Dedifferentiated amniotic fluid mesenchymal stem cell (primary cell): ENCODE results near the gene LITAF.
"Not testable (repeated sequence)": the region's sequence is repeated elsewhere in the genome, so short reads cannot be mapped to it uniquely, and the experiment has no call there.

Experiments
- DNase-seq: peaks from one replicate; pipeline ENCODE4 v3.0.0-alpha.2; 2016; ENCODE audit errors: extremely low spot score

Gene LITAF

DNA sequence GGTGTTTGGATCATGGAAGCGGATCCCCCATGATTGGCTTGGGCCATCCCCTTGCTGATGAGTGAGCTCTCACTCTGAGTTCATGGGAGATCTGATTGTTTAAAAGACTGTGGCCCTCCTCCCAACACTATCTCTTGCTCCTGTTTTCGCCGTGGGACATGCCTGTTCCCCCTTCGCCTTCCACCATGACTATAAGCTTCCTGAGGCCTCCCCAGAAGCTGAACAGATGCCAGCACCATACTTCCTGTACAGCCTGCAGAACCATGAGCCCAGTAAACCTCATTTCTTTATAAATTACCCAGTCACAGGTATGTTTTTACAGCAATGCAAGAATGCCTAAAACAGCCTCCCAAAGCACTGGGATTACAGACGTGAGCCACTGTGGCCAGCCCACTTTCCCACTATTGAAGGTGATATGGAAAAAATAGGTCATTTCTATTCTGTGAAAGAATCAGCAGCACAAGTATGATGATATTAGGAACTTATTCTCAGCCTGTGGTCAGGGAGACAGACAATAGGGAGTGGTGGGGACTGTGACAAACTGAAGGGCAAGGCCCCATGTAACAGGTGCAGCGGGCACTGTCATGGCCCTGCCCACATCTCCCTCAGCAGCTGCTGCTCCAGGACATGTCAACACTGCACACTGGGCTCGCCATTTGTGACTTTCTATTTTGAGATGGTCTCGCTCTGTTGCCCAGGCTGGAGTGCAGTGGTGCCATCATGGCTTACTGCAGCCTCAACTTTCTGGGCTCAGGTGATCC, 33.7 kb upstream of the LITAF start:
- no peak for DNase-seq

DNA sequence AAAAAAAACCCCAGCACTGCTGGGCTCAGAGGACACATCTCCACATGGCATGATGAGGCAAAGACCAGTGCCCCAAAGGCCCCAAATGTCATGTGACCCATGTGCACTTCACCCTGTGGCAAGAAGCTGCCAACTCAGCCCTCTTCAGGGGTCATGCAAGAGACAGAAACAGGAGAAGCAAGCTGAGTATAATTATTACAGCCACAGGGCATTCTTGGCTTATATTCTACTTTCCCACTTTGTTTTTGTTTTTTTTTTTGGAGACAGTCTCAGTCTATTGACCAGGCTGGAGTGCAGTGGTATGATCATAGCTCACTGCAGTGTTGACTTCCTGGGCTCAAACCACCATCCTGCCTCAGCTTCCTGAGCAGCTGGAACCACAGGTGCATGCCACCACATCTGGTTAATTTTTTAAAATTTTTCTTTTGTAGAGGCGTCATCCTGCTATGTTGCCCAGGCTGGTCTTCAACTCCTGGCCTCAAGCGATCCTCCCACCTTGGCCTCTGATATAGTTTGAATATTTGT, 32.7 kb upstream of the LITAF start:
- DNase-seq, result no peak

DNA sequence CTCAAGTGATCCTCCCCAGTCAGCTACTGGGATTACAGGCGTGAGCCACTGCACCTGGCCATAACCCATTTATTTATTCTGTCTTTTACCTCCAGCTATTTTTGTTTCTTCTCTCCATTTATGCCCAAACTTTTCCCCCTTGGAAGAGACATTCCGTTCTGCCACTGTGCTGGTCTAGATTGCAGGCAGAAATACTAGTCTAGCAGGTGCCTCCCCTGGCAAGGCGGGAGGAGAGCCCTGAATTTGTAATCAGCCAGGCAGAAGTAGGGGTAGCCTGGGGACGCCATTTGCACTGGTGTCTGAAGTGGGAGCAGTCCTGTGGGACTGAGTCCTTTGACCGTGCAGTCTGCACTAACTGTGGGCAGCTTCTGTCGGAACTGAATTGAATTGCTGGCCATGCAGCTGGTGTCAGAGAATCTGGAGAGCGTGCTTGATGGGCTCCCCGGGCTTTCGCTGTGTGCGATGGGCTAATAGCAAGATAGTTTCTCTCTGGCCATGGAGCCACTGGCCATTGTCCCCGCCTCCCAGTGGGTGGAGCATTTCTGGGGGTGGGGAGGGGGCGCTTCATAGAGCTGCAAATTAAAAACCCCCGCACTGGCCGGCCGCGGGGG, 31.5 kb upstream of the LITAF start:
- DNase-seq, result no peak

DNA sequence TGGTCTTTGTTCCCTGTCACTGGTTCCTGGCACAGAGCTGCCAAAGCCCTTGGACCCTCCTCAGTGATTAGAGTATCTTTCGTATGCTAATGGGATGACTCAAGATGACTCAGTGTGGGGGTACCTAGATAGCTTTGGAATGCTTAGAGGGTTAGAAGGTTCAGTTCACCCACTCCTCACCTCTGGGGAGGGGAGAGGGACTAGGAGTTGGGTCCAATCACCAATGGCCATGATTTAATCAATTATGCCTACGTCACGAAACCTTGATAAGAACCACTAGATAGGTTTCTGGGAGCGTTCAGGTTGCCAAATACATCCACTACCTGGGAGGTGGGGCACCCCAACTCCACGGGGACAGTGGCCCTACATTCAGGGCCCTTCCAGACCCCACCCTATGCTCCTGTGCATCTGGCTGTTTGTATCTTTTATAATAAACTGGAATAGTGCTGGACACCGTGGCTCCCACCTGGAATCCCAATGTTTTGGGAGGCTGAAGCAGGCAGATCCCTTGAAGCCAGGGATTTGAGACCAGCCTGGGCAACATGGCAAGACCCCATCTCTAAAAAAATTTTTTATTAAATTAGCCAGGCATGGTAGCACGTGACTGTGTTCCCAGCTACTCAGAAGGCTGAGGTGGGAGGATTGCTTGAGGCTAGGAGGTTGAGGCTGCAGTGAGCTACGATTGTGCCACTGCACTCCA, 29.2 kb upstream of the LITAF start:
- DNase-seq, result no peak

DNA sequence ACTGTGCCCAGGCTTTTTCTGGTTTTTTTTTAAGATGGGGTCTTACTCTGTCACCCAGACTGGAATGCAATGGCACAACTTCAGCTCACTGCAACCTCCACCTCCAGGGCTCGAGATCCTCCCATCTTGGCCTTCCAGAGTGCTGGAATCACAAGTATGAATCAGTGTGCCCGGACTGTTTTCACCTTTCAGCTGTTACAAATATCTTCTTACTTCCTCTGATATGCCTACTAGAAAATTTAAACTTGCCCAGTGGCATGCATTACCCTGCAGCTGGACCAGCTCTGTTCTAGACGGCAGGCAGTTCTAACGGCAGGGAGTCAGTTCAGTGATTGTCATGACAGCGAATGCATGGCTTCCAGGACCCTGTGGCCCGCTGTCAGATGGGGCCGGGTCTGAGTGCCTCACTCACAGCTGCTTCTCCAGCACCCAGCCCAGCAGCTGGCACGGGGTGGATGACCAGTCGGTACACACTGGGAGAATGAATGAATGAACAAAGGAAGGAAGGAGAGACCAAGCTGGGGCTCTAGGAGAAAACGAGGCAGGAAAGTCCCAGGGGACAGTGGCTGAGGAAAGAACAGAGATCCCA, 28.0 kb upstream of the LITAF start:
- no peak for DNase-seq

DNA sequence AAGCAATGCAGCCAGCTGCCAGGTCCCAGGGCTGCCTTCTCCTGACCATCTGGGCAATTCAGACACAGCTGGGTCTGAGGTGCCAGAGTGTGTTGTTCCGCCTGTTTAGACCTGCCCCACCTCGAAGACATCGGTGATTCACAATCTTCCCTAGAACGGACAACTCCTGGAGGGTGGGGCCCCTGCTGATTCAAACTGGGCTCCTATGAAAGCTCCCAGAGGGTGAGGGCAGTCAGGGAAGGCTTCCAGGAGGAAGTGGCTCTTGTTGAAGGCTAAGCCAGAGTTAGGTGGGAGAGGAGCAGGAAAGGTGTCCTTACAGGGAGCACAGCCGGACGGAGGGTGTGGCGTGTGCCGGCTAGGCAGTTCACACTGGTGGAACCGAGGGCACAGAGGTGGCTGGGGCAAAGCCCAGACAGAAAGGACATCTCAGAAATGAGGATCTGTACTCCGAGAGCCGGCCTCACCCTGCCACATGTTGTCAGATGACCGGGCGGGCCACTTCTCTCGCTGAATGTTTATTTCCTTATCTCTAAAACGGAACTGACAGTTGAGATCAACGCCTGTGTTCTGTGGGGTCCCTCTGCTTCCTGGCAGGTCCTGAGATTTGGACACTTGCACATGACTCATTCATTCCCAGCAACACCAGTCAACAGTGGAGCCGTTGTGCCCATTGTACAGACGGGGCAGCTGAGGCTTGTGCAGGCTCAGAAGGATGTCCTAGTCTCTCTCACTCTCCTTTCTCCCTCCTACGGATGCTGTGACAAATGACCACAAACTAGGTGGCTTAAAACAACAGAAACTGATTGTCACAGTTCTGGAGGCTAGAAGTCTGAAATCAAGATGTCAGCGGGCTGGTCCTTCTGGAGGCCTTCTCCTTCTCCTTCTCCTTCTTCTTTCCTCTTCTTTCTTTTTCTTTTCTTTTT, 26.9 kb upstream of the LITAF start:
- no peak for DNase-seq

DNA sequence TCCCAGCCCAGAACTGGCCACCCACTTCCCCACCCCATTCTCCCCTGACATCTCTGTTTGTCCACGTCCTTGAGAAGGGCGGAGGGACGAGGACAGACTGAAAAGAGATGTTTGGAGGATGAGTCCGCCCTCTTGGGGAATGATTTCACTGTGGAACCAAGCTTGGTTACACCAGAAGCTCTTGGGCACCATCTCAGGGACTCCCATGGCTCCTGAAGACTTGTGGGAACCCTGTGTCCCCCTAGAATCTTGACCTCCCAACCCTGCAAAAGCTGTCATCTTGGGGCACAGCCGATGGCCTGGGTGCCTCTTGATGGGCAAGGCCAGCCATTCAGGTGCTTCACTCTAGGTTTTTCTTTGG, 25.9 kb upstream of the LITAF start:
- no peak for DNase-seq

DNA sequence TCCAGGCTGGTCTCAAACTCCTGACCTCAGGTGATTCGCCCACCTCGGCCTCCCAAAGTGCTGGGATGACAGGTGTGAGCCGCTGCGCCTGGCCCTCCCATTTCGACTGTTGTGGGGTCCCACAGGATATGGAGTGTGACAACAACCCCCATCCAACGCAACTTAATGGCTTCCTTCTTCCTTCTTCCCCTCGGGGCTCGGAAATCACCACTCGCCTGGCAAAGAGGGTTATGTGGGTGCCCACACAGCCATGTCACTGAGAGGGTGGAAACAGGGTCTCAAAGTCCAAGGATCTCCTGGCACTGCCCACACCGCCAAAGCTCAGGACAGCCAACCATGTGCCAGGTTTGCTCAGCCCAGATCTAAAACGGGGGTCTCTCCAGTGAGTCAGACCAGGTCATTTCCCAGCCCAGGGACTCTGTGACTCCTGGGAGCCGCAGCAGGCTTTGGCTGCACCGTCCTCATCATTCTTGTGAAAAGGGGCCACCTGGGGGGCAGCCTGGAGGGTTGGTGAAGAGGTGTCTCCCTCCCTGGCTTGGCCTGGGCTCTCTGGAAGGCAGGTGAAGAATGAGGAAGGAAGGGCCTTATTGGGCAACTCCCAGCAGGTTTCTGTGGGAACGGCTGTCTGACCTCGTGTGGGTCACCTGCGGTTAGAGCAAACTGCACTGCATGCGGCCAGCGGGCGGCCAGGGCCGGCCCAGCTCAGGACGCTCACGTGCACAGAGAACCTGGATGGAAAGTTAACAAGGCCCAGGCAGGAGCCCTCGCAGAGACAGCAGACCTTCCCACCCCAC, 25.3 kb upstream of the LITAF start:
- DNase-seq, result no peak

DNA sequence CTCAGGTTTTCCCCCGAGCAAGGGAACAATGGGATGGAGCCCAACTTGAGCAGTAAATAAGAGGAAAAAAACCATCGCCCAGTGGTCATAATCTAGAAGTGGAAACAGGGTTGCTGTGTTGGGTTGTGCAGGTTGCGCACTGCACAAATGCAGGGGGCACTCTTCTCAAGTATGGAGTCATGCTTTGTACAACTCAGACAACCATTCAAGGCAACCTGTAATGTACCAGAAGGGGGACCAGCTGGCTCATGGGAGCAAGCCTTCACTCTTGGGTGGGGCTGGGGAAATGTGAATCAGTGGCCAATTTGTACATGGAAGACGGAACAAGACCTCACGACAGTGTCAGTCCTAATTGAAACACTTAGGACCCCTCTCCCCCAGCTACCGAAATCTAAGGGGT, 23.9 kb upstream of the LITAF start:
- no peak for DNase-seq

DNA sequence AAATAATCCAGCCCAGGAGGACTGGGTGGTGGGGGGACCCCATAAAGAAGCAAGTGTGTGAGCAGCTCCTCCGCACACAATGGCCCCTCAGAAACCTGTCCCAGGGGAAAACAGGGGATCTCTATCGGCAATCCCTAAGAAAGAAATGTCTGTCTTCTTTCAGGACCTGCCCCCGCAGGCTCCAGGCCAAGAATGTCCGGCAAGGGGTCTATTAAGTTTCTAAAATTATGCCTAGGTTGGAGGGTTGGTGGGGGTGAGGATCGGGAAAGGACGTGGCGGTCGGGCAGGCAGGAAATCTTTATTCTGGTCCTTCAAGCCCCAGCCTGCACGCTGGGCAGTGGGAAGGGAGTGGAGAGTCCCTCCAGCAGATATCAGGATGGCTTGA, 23.4 kb upstream of the LITAF start:
- DNase-seq, result no peak

DNA sequence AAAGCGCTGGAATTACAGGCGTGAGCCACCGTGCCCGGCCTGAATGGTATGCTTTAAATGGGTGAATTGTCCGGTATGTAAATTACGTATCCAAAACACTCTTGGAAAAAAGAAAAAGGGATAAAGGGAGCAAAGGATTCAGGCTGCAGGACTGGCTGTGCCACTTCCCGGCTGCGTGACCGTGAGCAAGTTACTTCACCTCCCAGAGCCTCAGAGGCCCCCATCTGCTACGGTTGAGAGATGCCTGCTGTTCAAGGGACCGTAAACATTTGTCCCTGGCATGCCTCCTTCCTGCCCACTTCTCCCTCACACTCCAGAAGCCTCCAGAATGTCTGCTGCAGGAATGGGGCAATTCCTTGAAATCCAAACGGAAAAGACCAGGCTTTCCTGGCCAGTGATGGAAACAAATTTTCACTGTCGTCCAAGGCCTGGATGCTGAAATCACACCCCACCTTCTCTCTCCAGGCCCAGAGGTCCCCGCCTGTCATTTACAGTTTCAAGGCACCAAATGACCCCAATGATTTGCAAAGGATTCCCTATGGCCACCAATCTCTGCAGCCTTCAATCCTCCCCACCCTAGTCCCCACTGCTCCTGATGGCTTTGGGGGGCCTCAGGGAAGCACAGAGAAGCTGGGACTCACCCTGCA, 22.9 kb upstream of the LITAF start:
- DNase-seq, result no peak

DNA sequence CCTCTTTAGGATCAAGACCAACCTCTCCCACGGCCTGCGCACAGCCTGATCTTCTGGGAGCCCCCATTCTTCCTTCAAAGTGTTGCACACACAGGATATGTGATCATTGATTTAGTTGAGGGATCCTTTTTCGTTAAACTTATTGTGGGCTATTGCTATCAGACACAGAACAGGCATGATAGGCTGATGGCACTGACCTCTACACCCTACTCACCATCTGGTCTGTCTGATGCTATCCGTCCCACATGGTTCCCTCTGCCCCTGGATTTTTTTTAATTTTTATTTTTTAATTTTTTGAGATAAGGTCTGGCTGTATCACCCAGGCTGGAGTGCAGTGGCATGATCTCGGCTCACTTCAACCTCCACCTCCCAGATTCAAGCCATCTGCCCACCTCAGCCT, 19.2 kb upstream of the LITAF start:
- DNase-seq, result no peak

DNA sequence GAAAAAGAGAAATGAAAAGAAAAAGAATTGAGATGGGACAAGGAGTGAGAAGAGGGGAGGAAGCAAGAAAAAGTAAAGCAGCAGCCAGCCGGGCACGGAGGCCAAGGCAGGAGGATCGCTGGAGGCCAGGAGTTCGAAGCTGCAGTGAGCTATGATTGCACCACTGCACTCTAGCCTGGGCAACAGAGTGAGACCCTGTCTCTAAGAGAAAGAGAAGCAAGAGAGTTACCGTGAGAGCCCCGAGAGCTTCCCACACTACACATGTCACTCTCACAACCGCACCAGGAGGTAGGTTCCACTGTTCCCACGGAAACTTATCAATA, 18.8 kb upstream of the LITAF start:
- no peak for DNase-seq

DNA sequence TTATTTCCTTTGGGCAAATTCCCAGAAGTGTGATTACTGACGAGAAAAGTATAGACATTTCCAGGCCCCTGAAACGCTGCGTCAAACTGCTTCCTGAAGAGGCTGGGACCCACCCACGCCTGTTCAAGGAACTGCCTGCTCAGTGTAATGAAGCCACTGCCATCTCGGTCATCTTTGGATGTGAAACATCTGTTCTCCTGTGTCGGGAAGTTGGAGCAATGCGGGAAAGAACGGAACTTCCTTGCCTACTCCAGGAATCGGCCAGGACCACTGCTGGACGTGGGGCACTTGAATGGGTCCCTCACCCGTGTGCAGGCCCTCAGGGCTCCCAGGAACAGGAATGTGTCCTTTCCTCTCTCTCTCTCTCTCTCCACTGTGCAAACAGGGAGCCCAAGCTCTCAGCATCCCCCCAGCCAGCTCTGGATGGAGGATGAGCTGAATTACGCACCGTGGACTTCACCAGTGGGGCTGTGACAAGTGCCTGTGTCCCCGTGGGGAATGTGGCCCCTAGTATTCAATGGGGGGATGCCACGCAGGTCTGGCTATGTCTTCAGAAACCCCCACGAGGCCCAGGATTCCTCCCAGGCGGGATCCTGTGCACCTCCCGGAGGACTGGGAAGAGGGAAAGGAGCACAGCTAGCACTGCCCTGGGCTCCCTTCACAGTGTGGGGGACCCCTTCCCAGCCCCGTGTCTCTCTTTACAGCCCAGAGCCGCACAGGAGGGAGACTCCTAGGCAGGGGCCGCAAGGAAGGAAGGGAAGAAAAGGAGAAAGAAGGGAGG, 18.3 kb upstream of the LITAF start:
- no peak for DNase-seq

DNA sequence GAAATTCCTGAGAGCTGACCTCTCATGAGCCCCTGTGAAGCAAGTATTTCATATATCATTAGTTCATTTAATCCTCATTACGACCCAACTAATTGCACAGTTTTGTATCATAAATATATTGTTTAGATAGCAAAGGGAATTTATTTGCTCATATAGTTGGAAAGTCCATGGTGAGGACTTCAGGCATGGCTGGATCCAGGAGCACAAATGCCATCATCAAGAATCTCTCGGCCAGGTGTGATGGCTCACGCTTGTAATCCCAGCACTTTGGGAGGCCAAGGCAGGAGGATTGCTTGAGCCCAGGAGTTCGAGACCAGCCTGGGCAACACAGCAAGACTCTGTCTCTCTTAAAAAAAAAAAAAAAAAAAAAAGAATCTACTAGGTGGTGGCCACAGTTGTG, 17.6 kb upstream of the LITAF start:
- DNase-seq, result not testable (repeated sequence)

DNA sequence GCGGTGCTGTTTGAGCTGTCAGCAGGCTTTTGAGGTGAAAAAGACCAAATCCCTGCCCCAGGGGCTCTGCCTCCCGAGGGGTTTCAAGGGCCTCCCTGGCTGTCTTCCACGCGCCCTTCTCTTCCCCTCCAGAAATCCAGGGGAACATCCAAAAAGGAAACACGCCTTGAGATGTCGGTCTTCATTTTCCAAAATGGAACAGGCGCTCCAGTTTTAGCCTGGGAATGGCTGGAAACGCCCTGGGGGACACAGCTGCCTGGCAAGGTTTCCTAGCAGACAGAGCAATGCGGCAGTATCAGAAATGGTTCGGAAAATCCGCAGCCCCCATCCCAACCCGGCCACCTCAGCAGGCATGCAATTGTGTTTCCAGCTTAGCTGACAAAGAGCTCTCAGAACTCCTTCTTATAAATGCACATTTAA, 16.6 kb upstream of the LITAF start:
- peak; percentile 39 for DNase-seq

DNA sequence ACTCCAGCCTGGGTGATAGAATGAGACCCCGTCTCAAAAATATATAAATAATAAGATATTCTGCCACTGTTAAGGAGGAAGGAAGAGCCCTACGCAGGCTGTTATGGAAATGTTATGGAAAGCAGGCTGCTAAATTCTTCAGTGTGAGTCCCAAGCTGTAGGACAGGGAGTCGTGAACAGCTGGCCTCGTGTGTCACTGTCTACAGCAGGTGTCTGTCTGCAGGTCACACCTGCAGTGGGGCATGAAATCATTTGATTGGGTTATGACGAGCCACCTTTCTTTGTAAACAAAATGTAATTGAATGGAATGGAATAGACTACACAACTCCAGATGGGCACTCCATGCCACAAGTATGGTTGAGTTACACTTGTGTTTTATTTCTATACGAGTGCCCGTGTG, 15.6 kb upstream of the LITAF start:
- no peak for DNase-seq

DNA sequence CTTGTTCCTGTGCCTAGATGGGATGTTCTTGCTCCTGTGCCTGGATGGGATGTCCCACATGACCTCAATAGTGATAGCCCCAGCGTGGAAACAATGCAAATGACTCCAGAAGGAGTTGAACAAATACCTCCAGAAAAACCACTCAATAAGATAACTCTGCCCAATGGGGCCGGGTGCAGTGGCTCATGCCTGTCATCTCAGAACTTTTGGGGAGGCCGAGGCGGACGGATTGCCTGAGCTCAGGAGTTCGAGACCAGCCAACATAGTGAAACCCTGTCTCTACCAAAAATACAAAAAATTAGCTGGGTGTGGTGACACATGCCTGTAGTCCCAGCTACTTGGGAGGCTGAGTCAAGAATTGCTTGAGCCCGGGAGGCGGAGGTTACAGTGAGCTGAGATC, 15.2 kb upstream of the LITAF start:
- DNase-seq, result no peak

DNA sequence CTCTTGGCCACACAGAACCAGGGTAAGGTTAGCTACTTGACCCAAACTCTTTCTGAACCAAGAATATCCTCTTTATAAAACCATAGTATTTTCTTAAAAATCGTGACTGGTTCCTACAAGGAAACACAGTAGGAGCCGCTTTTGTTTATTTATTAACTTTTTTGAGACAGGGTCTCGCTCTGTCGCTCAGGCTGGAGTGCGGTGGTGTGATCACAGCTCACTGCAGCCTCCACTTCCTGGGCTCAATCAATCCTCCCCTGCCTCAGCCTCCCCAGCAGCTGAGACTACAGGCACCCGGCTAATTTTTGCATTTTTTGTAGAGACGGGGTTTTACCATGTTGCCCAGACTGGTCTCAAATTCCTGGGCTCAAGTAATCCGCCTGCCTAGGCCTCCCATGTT, 14.7 kb upstream of the LITAF start:
- no peak for DNase-seq

DNA sequence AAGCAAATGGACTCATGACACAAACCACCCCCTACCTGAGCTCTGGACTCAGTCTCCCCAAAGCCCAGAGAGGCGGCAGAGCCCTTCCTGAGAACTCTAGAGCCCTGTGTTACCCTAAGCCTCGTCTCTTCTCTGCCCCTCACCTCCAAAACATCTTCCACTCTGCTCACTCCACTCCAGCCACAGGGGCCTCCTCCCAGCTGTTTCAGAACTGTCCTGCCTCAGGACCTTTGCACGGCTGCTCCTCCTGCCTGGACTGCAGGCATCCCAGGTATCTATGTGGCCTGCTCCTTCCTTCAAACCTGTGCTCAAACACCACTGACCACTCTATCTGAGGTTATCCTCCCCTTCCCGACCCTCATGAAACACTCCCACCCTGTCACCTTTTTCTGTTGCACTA, 12.9 kb upstream of the LITAF start:
- DNase-seq, result no peak
